H9 (cell line): ENCODE measurements around the gene SEL1L2. TPM values are rescaled to one million over a fixed set of nuclear protein-coding genes. Genes with fewer than 3 reads are reported as not detected.

Source experiments
- DNase-seq: peaks from one replicate; pipeline ENCODE4 v3.0.0-alpha.2; 2017
- H2AFZ ChIP-seq: one replicate; pipeline ENCODE4 v1.6.1; 2013; ENCODE audit warnings: mild to moderate bottlenecking, low read length, control low read depth, moderate library complexity
- H2AK5ac ChIP-seq: 2 replicates; pipeline ENCODE4 v1.6.1; 2013; ENCODE audit warnings: low read length, control low read depth, mixed read lengths; ENCODE audit not compliant: insufficient read length
- H2BK120ac ChIP-seq: one replicate; pipeline ENCODE4 v1.6.1; 2013; ENCODE audit warnings: low read depth, mild to moderate bottlenecking, low read length, control low read depth, inconsistent platforms; ENCODE audit not compliant: poor library complexity, severe bottlenecking
- H2BK12ac ChIP-seq: 2 replicates; pipeline ENCODE4 v1.6.1; 2013; ENCODE audit warnings: low read length, control low read depth, mixed read lengths, low read depth; ENCODE audit not compliant: insufficient read length
- H2BK15ac ChIP-seq: 2 replicates; pipeline ENCODE4 v1.6.1; 2013; ENCODE audit warnings: low read depth, low read length, control low read depth
- H2BK20ac ChIP-seq: one replicate; pipeline ENCODE4 v1.6.1; 2013; ENCODE audit warnings: low read depth, mild to moderate bottlenecking, low read length, control low read depth, inconsistent platforms; ENCODE audit not compliant: poor library complexity, severe bottlenecking
- H2BK5ac ChIP-seq: 2 replicates; pipeline ENCODE4 v1.6.1; 2013; ENCODE audit warnings: low read length, control low read depth, mixed read lengths; ENCODE audit not compliant: insufficient read length
- H3K14ac ChIP-seq: 2 replicates; pipeline ENCODE4 v1.6.1; 2013; ENCODE audit warnings: low read length, control low read depth; ENCODE audit not compliant: insufficient read depth
- H3K18ac ChIP-seq: 2 replicates; pipeline ENCODE4 v1.6.1; 2013; ENCODE audit warnings: low read depth, mild to moderate bottlenecking, mixed read lengths, low read length, control low read depth; ENCODE audit not compliant: insufficient read length
- H3K23ac ChIP-seq: 2 replicates; pipeline ENCODE4 v1.6.1; 2013; ENCODE audit warnings: low read length, control low read depth, mixed read lengths, low read depth; ENCODE audit not compliant: insufficient read length
- H3K23me2 ChIP-seq: 2 replicates; pipeline ENCODE4 v1.6.1; 2013; ENCODE audit warnings: low read depth, mild to moderate bottlenecking, mixed read lengths, low read length, control low read depth; ENCODE audit not compliant: insufficient read length, poor library complexity, severe bottlenecking
- H3K27ac ChIP-seq: 2 replicates; pipeline ENCODE4 v1.5.1; 2013; ENCODE audit warnings: low read length, control low read depth, mixed read lengths, low read depth; ENCODE audit not compliant: insufficient read length
- H3K27me3 ChIP-seq: 2 replicates; pipeline ENCODE4 v1.6.1; 2013; ENCODE audit warnings: low read length, control low read depth, inconsistent platforms; ENCODE audit not compliant: insufficient read depth
- H3K4ac ChIP-seq: 2 replicates; pipeline ENCODE4 v1.6.1; 2013; ENCODE audit warnings: low read depth, mild to moderate bottlenecking, control low read depth, inconsistent platforms, low read length, moderate library complexity
- H3K4me1 ChIP-seq: 2 replicates; pipeline ENCODE4 v1.6.1; 2013; ENCODE audit warnings: low read length, control low read depth, inconsistent platforms; ENCODE audit not compliant: insufficient read depth
- H3K4me2 ChIP-seq: 2 replicates; pipeline ENCODE4 v1.6.1; 2013; ENCODE audit warnings: low read length, control low read depth, mixed read lengths; ENCODE audit not compliant: insufficient read length, insufficient read depth
- H3K56ac ChIP-seq: 2 replicates; pipeline ENCODE4 v1.6.1; 2013; ENCODE audit warnings: low read depth, mild to moderate bottlenecking, mixed read lengths, low read length, control low read depth; ENCODE audit not compliant: insufficient read length
- H3K79me1 ChIP-seq: 2 replicates; pipeline ENCODE4 v1.6.1; 2013; ENCODE audit warnings: low read depth, mild to moderate bottlenecking, moderate library complexity, low read length, control low read depth, inconsistent platforms; ENCODE audit not compliant: insufficient read depth, poor library complexity, severe bottlenecking
- H3K79me2 ChIP-seq: 2 replicates; pipeline ENCODE4 v1.6.1; 2013; ENCODE audit warnings: low read length, control low read depth, inconsistent platforms; ENCODE audit not compliant: insufficient read depth
- H3K9ac ChIP-seq: 2 replicates; pipeline ENCODE4 v1.6.1; 2013; ENCODE audit warnings: low read length, control low read depth, mixed read lengths; ENCODE audit not compliant: insufficient read length; ENCODE audit errors: extremely low read depth
- H3K9me3 ChIP-seq: one replicate; pipeline ENCODE4 v1.6.1; 2013; ENCODE audit warnings: low read depth, low read length, inconsistent platforms; ENCODE audit not compliant: control insufficient read depth
- H3T11ph ChIP-seq: one replicate; pipeline ENCODE4 v1.6.1; 2013; ENCODE audit warnings: mild to moderate bottlenecking, low read length, control low read depth, inconsistent platforms
- H4K20me1 ChIP-seq: one replicate; pipeline ENCODE4 v1.6.1; 2013; ENCODE audit not compliant: control insufficient read depth, insufficient read length, insufficient read depth
- H4K5ac ChIP-seq: 2 replicates; pipeline ENCODE4 v1.6.1; 2013; ENCODE audit warnings: low read depth, mild to moderate bottlenecking, mixed read lengths, low read length, control low read depth; ENCODE audit not compliant: insufficient read length
- H4K8ac ChIP-seq: replicated peaks from 2 replicates; pipeline ENCODE4 v1.6.1; 2013; ENCODE audit warnings: low read length, control low read depth, mixed read lengths, low read depth; ENCODE audit not compliant: insufficient read length
- H4K91ac ChIP-seq: 2 replicates; pipeline ENCODE4 v1.6.1; 2013; ENCODE audit warnings: low read depth, mild to moderate bottlenecking, moderate library complexity, mixed read lengths, low read length, control low read depth; ENCODE audit not compliant: insufficient read length
- H3K27ac Mint-ChIP-seq, 3 experiments: 2 replicates in 2 of 3; 3 replicates in 1 of 3; pipeline ENCODE4 v1.8.0; 2020 to 2021; ENCODE audit warnings: mixed read lengths in 3 of 3, mild to moderate bottlenecking in 1 of 3, moderate library complexity in 1 of 3
- H3K27me3 Mint-ChIP-seq: 2 replicates; pipeline ENCODE4 v1.8.0; 2021; ENCODE audit warnings: low read depth, mild to moderate bottlenecking, moderate library complexity, mixed read lengths
- H3K36me3 Mint-ChIP-seq, 3 experiments: 2 replicates in 2 of 3; 3 replicates in 1 of 3; pipeline ENCODE4 v1.8.0; 2020 to 2021; ENCODE audit warnings: low read depth in 3 of 3, mixed read lengths in 3 of 3; ENCODE audit not compliant: insufficient read depth in 1 of 3
- H3K4me1 Mint-ChIP-seq, 2 experiments: 2 replicates each; pipeline ENCODE4 v1.8.0; 2020; ENCODE audit warnings: mixed read lengths in 2 of 2
- H3K4me3 Mint-ChIP-seq, 2 experiments: 2 replicates in 1 of 2; 3 replicates in 1 of 2; pipeline ENCODE4 v1.8.0; 2020 to 2021; ENCODE audit warnings: mild to moderate bottlenecking in 2 of 2, mixed read lengths in 2 of 2, moderate library complexity in 1 of 2
- H3K9me3 Mint-ChIP-seq, 2 experiments: 2 replicates in 1 of 2; 3 replicates in 1 of 2; pipeline ENCODE4 v1.8.0; 2020; ENCODE audit warnings: mild to moderate bottlenecking in 2 of 2, mixed read lengths in 2 of 2, moderate library complexity in 1 of 2
- CTCF ChIP-seq: fragments of 200-600 bp; sonication (generic); conservative IDR thresholded peaks from 3 replicates; pipeline ENCODE4 v1.8.0; 2021; ENCODE audit warnings: antibody characterized with exemption, mild to moderate bottlenecking
- WGBS: extraction: QIAGEN DNeasy Blood & Tissue Kit; methylation state at CpG from one replicate; pipeline ENCODE4 v1.1.7; 2013; ENCODE audit warnings: missing lambda C conversion rate, low lambda C conversion rate, mixed read lengths; ENCODE audit not compliant: insufficient read length; ENCODE audit errors: extremely low coverage; 5-methylcytosine and 5-hydroxymethylcytosine counted together
- total RNA-seq: library from RNA; stranded (reverse); gene quantifications from 2 replicates; pipeline ENCODE4 v1.2.1, GENCODE V29; 2021

The SEL1L2 gene
- total RNA-seq, 1 experiment from 2014 or later, result not detected

- Histone ChIP-seq H4K5ac (no peak overlapping the region), H3T11ph (no peak overlapping the region), H3K23ac (no peak overlapping the region), H3K79me2 (no peaks in the 10 kb centered on the region; the same call in 1 of the 2 replicates), H2BK120ac (no peak overlapping the region), H3K79me1 (no peaks in the 10 kb centered on the region), H3K4me1 (no peaks in the 10 kb centered on the region; the same call in 1 of the 2 replicates), H3K27me3 (no peaks in the 10 kb centered on the region), H3K14ac (no peak overlapping the region), H3K9me3 (no peaks in the 10 kb centered on the region), H3K9ac (no peak overlapping the region), H3K18ac (no peak overlapping the region), H3K23me2 (no peaks in the 10 kb centered on the region), H4K8ac (no peak overlapping the region), H4K20me1 (no peaks in the 10 kb centered on the region), H2BK15ac (no peak overlapping the region), H2AK5ac (no peak overlapping the region), H2AFZ (no peak overlapping the region), H3K4me2 (no peak overlapping the region), H3K27ac (no peak overlapping the region), H3K4ac (no peak overlapping the region), H3K56ac (no peak overlapping the region), H4K91ac (no peak overlapping the region), H2BK5ac (no peak overlapping the region), H2BK12ac (no peak overlapping the region), H2BK20ac (no peak overlapping the region)
- no peaks in the 10 kb centered on the region for H3K9me3 Mint-ChIP-seq
- H3K27ac Mint-ChIP-seq, result peak overlapping the region in 1 of 3 experiments; percentile 46; a peak in 2 of 7 replicates
- no CpG with 5 or more reads among the region's 5 CpGs for WGBS
- H3K36me3 Mint-ChIP-seq, result no peaks in the 10 kb centered on the region
- H3K27me3 Mint-ChIP-seq, result no peaks in the 10 kb centered on the region
- no peak for DNase-seq
- no peak for TF ChIP-seq CTCF
- no peak overlapping the region for H3K4me3 Mint-ChIP-seq
- peaks cover 9 to 10% of the 10 kb centered on the region in 2 experiments for H3K4me1 Mint-ChIP-seq
Observed at GRCh38 chr20:13865791-13866351, 124.5 kb downstream of the SEL1L2 start.
